Measurements from ENCODE around the gene SMARCD2. TPM values are rescaled to one million over a fixed set of nuclear protein-coding genes. Genes with fewer than 3 reads are reported as not detected.
A peak's percentile ranks its signal among the peaks of the same experiment; 100 is the strongest.
"Not testable (repeated sequence)": the region's sequence is repeated elsewhere in the genome, so short reads cannot be mapped to it uniquely, and the experiment has no call there.

The SMARCD2 gene
- total RNA-seq, 2 donors from 2014 or later, result 95.3 to 106 TPM

DNA sequence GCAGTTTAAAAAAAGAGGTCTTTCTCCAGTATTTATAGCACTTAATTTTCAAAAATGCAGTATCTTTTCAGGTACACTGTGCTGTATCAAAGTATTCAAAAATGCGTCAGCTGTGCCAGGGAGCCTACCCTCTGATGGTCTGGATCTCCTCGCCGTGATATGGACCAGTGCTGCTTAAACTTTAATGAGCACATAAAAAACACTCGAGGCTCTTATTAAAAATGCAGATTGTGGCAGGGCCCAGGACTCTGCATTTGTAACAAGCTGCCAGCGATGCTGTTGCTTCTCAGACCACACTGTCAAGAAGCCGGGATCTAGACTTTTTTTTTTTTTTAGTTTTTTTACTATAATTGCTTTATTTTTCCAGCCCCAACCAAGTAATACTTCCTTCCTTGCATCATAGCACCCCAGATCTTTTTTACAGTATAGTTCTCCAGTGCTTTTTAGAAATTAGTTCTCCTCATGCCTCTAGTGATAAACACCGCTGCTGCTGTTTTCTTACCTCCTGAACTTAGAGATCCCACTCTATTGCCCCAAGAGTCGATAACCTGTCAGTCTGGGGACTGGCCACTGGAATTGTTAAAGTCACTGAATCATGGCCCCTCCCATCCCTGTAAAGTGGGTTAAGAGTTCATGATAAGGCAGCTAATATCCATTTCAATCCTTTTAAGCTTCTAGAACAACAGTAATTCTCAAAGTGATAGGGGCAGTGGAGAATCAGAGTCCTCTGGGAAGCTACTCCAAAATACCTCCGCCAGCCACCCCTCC, 1.6 kb upstream of the SMARCD2 start:
- peak overlapping the region; percentile 95 for H3K27ac Mint-ChIP-seq
- no peaks in the 10 kb centered on the region for H3K36me3 Mint-ChIP-seq (ENCODE audit: low read depth)
- DNase-seq, result no peak
- peak overlapping the region; percentile 94 for H3K4me3 Mint-ChIP-seq
- H3K27me3 Mint-ChIP-seq, result no peaks in the 10 kb centered on the region
- no peaks in the 10 kb centered on the region for H3K9me3 ChIP-seq (ENCODE audit: control insufficient read depth, low read length, poor library complexity, severe bottlenecking)
- H3K4me1 Mint-ChIP-seq, result peaks cover 37% of the 10 kb centered on the region
- ATAC-seq, result no peak

DNA sequence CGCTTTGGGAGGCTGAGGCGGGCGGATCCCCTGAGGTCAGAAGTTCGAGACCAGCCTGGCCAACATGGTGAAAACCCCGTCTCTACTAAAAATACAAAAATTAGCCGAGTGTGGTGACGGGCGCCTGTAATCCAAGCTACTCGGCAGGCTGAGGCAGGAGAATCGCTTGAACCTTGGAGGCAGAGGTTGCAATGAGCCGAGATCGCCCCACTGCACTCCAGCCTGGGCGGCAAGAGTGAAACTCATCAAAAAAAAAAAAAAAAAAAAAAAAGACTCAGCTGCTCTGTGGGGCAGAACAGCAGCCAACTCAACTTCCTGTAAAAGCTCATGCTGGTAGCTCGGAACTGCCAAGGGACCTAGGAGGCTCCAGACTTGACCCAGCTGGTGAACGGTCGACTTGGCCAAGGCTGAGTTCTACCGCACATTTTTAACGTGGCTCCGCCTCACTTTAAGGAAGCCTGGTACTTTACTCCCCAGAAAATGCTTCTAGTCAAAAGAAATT, 953 bp upstream of the SMARCD2 start:
- peak overlapping the region; percentile 95 for H3K27ac Mint-ChIP-seq
- ATAC-seq, result peak; percentile 12
- not testable (repeated sequence) for H3K27me3 Mint-ChIP-seq; H3K36me3 Mint-ChIP-seq (ENCODE audit: low read depth); H3K9me3 ChIP-seq (ENCODE audit: control insufficient read depth, low read length, poor library complexity, severe bottlenecking)
- DNase-seq, result peak in 1 of 3 donors; percentile 15
- peaks cover 35% of the 10 kb centered on the region for H3K4me1 Mint-ChIP-seq
- H3K4me3 Mint-ChIP-seq, result peak overlapping the region; percentile 94

DNA sequence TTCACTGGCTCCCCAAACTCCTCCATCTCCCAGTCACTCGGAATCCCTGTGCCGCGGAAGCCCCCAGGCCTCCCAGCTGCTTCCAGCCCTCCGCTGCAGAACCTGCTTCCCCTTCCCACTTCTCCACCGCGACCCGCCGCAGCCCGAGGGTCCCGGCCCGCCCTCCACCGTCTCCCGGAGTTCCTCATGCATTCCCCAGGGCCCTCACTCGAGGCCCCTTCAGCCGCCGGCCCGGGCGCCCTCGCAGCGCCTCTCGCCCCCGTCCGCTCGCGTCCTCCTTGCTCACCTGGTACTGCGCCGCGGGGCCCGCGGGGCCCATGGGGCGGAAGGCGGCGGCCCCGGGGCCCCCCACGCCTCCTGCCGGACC, 329 bp downstream of the SMARCD2 start:
- Mint-ChIP-seq H3K4me3 (peak overlapping the region; percentile 94), H3K27me3 (no peaks in the 10 kb centered on the region), H3K27ac (peak overlapping the region; percentile 95), H3K36me3 (ENCODE audit: low read depth) (no peaks in the 10 kb centered on the region), H3K4me1 (peaks cover 34% of the 10 kb centered on the region)
- H3K9me3 ChIP-seq (ENCODE audit: control insufficient read depth, low read length, poor library complexity, severe bottlenecking), result no peaks in the 10 kb centered on the region
- ATAC-seq (peak; percentile 26), DNase-seq (peak in 1 of 3 donors; percentile 32)

DNA sequence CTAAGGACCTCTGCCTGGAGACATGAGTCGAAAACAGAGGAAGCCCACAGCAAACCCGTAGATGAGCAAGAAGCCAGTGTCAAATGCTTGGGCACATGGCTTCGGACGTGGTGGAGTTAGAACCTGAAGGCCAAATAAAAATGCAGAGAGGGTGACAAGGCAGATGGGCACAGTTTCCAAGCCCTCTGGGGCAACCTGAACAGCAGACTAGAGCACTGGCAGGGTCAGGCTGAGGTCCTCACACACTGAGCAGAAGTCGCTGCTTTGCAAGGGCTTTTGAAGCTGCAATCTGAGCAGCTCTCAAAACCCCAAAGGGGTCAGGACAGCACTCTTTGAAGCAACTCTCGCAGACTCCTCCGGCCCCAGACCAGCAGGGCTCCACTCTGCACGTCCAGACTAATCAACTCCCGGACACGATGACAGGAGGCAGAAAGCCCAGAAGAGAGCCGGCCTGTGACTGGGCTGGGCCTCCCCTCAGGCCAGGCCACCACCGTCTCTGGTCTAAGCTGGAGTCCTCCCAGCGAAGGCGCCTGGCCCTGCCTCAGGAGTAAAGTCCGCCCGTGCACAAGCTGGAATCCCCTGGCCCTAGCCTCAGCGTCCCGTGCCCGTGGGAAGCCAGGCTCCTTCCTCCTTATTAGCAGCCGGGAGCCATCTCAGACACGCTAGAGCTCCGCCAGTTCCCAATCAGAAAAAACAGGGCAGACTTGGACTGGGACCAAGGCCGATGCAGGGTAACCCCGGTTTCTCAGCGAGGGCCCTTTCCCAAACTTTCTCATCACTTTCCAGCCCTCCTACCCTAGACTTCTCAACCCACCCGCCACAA, 924 bp downstream of the SMARCD2 start:
- Mint-ChIP-seq H3K27ac (peak overlapping the region; percentile 95), H3K36me3 (ENCODE audit: low read depth) (no peaks in the 10 kb centered on the region), H3K4me3 (peak overlapping the region; percentile 94), H3K4me1 (peaks cover 36% of the 10 kb centered on the region), H3K27me3 (no peaks in the 10 kb centered on the region)
- ATAC-seq, result no peak
- H3K9me3 ChIP-seq (ENCODE audit: control insufficient read depth, low read length, poor library complexity, severe bottlenecking), result no peaks in the 10 kb centered on the region
- DNase-seq, result no peak

DNA sequence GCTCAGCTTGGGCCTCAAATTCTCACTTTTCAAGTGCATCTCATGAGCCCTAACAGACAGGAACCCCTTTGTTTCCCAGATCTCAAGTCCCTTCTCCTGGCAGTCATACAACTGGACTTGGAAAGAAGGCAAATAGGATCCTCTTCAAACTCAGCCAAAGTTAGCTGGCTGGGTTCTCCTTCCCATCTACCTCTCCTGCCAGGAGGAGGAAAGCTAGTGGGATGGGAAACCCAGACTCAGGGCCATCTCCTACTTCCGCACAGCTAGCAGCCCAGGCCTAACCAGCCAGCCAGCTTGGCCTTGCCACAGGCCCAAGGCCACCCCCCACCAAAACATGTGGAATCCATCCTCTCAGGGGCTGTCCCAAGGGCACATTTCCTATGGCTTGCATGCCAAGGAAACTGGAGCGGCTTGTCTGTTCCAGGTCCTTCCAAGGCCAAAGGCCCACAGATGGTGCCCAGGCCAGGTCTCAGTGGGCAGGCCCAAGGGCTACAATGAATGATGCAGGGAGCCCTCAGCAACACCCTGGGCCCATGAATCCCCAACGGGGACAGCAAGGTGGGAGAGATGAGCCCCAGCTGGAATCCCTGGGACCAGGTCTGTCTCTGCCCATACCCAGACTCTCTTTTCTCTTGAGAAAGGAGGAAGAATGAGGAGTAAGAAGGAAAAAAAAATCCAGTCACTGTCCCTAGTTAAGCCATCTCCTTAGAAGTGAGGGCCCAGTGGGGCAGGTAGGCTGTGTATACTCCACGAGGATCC, 1.7 kb downstream of the SMARCD2 start:
- no peaks in the 10 kb centered on the region for H3K9me3 ChIP-seq (ENCODE audit: control insufficient read depth, low read length, poor library complexity, severe bottlenecking)
- Mint-ChIP-seq H3K4me1 (peaks cover 36% of the 10 kb centered on the region), H3K27me3 (no peaks in the 10 kb centered on the region), H3K36me3 (ENCODE audit: low read depth) (no peaks in the 10 kb centered on the region), H3K4me3 (peak overlapping the region; percentile 94), H3K27ac (peak overlapping the region; percentile 95)
- ATAC-seq (no peak), DNase-seq (no peak)

DNA sequence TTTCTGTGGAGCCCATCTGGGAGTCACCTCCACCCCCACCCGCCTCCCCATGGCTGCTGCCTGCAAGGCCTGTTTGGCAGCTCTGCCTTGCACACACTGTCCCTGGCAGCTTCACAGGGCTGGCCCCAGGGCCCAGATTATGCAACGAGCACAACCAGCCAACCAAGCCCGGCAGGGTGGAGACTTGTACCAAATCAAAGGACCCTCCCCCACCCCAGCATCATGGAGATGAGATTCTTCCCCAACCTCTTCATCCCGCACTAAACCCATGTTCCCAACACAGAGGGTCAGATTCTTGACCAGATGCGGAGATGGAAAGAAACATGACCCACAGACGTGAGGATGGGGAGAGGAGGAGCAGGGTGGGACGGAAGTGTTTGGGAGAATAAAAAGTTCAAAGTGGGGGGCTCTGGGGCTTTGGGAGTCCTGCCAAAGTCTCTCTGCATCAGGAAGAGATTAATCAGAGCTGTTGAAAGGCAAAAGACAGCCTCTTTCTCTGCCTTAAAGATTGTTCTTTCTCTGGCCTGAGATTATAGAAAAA, 3.8 kb downstream of the SMARCD2 start:
- DNase-seq, result no peak
- Mint-ChIP-seq H3K36me3 (ENCODE audit: low read depth) (no peaks in the 10 kb centered on the region), H3K4me1 (peaks cover 37% of the 10 kb centered on the region), H3K27me3 (no peaks in the 10 kb centered on the region), H3K27ac (peak overlapping the region; percentile 86), H3K4me3 (peak overlapping the region; percentile 62)
- no peak for ATAC-seq
- no peaks in the 10 kb centered on the region for H3K9me3 ChIP-seq (ENCODE audit: control insufficient read depth, low read length, poor library complexity, severe bottlenecking)

DNA sequence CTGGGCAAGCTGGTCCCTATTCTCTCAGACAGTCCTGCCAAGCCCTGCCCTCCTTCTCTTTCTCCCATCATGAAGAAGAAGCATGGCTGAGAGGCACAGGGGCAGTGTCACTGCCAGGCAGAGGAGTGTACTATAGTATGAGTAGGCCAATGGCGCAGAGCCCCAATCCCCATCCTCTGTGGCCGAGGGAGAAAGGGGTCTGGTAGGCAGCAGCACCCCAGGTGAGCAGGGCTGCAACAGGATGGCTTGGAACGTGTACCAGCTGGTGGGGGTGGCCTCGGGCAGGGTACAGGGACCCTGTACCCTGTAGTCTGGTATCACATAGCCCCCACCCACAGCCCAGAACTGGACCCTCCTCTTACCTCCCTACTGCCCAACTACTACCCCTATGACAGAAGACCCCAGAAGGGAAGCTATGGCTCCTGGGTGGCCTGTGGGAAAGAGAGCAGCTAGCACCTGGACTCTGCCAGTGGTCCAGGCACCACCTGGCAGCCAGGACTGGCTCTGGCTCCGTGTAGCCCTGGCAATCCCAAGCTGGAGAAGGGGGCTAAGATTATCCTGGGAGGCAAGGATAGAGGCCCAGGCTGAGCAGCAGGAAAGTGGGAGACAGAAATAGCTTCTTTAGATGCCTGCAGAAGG, 4.4 kb downstream of the SMARCD2 start:
- ATAC-seq (no peak), DNase-seq (no peak)
- Mint-ChIP-seq H3K36me3 (ENCODE audit: low read depth) (no peaks in the 10 kb centered on the region), H3K27ac (peak overlapping the region; percentile 86), H3K4me1 (peaks cover 36% of the 10 kb centered on the region), H3K4me3 (no peak overlapping the region), H3K27me3 (no peaks in the 10 kb centered on the region)
- no peaks in the 10 kb centered on the region for H3K9me3 ChIP-seq (ENCODE audit: control insufficient read depth, low read length, poor library complexity, severe bottlenecking)

DNA sequence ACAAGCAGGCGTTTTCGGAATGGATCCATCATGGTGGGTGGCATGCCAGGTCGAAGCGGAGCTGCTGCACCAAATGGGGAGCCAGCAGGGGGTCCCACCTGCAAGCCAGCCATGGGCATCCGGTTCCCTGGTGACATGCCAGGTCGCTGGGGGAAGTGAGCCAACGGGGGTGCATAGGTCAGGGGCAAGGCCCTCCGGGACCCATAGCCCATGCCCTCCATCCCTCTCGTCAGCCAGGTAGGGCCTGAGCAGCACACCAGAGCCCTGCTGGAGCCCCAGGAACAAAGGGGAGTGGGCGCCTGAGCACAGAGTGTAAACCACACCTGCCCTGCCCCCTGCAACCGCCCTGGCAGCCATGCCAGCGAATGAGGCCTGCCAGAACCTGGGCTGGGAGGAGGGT, 5.0 kb downstream of the SMARCD2 start:
- no peaks in the 10 kb centered on the region for H3K27me3 Mint-ChIP-seq
- no peak for DNase-seq
- no peaks in the 10 kb centered on the region for H3K9me3 ChIP-seq (ENCODE audit: control insufficient read depth, low read length, poor library complexity, severe bottlenecking)
- no peaks in the 10 kb centered on the region for H3K36me3 Mint-ChIP-seq (ENCODE audit: low read depth)
- peak overlapping the region; percentile 86 for H3K27ac Mint-ChIP-seq
- ATAC-seq, result no peak
- no peak overlapping the region for H3K4me3 Mint-ChIP-seq
- peaks cover 40% of the 10 kb centered on the region for H3K4me1 Mint-ChIP-seq

DNA sequence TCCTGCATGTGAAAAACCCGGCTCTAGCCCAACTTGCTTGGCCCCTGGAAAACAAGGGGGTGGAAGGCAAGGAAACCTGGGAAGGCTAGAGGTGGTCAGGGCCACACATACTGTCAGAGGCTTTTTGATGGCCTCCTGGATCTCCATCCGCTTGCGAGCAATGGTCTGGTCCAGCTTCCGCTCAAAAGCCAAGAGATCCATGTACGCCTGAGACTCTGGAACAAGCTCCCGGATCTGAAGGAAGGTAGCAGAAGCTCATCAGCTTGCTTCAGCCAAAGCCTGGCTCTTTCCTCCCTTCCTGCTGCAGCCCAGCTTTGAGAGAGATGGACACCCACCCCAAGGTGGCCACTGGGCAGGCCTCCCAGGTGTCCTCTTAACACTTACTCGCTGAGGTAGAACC, 5.7 kb downstream of the SMARCD2 start:
- Mint-ChIP-seq H3K27me3 (no peaks in the 10 kb centered on the region), H3K4me3 (no peak overlapping the region)

DNA sequence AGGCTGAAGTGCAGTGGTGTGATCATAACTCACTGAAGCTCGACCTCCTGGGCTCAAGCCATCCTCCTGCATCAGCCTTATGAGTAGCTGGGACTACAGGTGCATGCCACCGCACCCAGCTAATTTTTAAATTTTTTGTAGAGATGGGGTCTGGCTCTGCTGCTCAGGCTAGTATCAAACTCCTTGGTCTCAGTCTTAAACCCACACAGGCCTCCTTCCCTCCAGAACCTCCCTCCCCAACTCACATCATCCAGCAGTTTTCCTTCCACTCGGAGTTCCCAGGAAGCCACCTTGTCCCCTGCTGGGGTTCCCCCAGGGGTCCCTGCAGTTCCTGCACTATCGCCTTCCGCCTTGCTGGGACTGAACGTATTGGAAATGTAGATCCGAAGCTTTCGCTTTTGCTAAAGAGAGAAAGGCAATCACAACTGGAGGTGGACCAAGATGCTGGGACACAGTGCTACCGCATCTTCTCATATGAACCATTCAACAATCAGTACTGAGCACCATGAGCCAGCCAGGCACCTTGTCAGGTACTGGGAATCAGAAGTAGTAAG, 7.2 kb downstream of the SMARCD2 start:
- peak overlapping the region; percentile 82 for H3K27ac Mint-ChIP-seq
- peaks cover 2% of the 10 kb centered on the region for H3K9me3 ChIP-seq (ENCODE audit: control insufficient read depth, low read length, poor library complexity, severe bottlenecking)
- H3K27me3 Mint-ChIP-seq, result no peaks in the 10 kb centered on the region
- no peak for ATAC-seq
- H3K4me3 Mint-ChIP-seq, result no peak overlapping the region
- peaks cover 2% of the 10 kb centered on the region for H3K36me3 Mint-ChIP-seq (ENCODE audit: low read depth)
- H3K4me1 Mint-ChIP-seq, result peaks cover 44% of the 10 kb centered on the region
- DNase-seq, result no peak

More for the DNA sequence above, 5.7 kb downstream of the SMARCD2 start:
- ATAC-seq (no peak), DNase-seq (no peak)
- H3K4me1 Mint-ChIP-seq, result peaks cover 45% of the 10 kb centered on the region
- no peaks in the 10 kb centered on the region for H3K9me3 ChIP-seq (ENCODE audit: control insufficient read depth, low read length, poor library complexity, severe bottlenecking)
- no peak overlapping the region for H3K27ac Mint-ChIP-seq
- no peaks in the 10 kb centered on the region for H3K36me3 Mint-ChIP-seq (ENCODE audit: low read depth)

DNA sequence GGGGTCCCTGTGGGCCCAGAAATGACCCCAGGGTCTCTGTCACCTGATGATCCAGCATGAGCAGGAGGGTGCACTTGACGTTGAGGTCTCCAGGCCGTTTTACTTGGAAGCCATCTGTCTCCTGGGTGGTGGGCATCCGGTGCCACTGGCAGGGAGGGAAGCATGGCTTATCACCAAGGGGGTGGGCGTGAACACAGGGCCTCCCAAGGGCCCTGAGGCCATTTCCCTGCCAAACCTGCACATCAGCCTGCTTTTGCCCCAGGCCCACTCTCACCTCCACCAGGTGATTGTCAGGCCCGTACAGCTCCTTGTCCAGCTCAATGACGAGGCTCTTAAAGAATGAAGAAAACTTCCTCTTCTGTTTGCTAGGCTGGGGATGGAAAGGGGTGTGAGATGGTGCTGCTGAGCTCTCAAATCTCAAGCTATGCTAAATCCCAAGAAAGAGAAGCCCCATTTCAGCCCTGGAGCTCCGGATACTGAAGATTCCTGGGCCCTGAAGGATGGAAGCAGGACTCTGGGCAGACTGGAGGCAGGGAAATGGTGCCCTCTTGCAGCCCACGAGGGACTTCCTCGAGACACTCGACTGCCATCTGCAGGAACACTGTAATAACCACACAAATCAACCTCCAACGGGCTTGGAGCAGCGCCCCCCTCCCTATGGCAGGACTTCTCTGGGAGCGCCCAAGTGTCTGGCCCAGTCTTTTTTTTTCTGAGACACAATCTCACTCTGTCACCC, 7.9 kb downstream of the SMARCD2 start:
- H3K4me3 Mint-ChIP-seq, result no peak overlapping the region
- H3K4me1 Mint-ChIP-seq, result peaks cover 48% of the 10 kb centered on the region
- ATAC-seq (peak; percentile 88), DNase-seq (peak; percentile 29 to 43 (median 36))
- H3K36me3 Mint-ChIP-seq (ENCODE audit: low read depth), result peaks cover 2% of the 10 kb centered on the region
- peaks cover 2% of the 10 kb centered on the region for H3K9me3 ChIP-seq (ENCODE audit: control insufficient read depth, low read length, poor library complexity, severe bottlenecking)
- no peaks in the 10 kb centered on the region for H3K27me3 Mint-ChIP-seq
- peak overlapping the region; percentile 82 for H3K27ac Mint-ChIP-seq

Measured in T-helper 17 cell (primary cell).